ENCODE data around the gene PRKCA.

GRCh38 chr17:66834919-66835454, 532.6 kb downstream of the PRKCA start, which contains the start of gene CACNG5:
- no peak for TF ChIP-seq POLR2A (IDR thresholded peaks at IDR 0.05; ENCODE audit: low read length)
- no peak for TF ChIP-seq GATA1 (IDR thresholded peaks at IDR 0.05; ENCODE audit: low read depth, low read length)

Data from erythroblast (primary cell).